A673 (cell line): Measurements from ENCODE around the gene PSD2. TPM values are rescaled to one million over a fixed set of nuclear protein-coding genes. Genes with fewer than 3 reads are reported as not detected.

ENCODE experiments used
- BruUV-seq: library from RNA; stranded (reverse); fragments of 400-500 nt; replicated peaks from 2 replicates; lab custom pipeline; 2021; lab: Mats Ljungman, UMichigan
- CTCF ChIA-PET: fragments of 300-600 bp; sonication (Branson Sonifier 250); formaldehyde crosslinking; loops from one replicate; lab custom pipeline; 2022; ENCODE audit warnings: antibody characterized with exemption; lab: Charles Lee
- POLR2A ChIA-PET: fragments of 300-600 bp; sonication (Branson Sonifier 250); formaldehyde crosslinking; loops from one replicate; lab custom pipeline; 2022; ENCODE audit warnings: antibody characterized with exemption; ENCODE audit not compliant: low non-redundant PET; lab: Charles Lee
- DNase-seq: peaks from one replicate; pipeline ENCODE4 v3.0.0-alpha.2; 2015; ENCODE audit warnings: low spot score
- H3K27ac ChIP-seq: fragments of 200-600 bp; sonication (generic); 2 replicates; pipeline ENCODE4 v1.5.1; 2016; ENCODE audit warnings: mixed run types, low read depth, mild to moderate bottlenecking, mixed read lengths, antibody characterized with exemption, low read length; ENCODE audit not compliant: poor library complexity, severe bottlenecking
- H3K27me3 ChIP-seq: fragments of 200-600 bp; sonication (generic); replicated peaks from 2 replicates; pipeline ENCODE4 v1.6.1; 2017; ENCODE audit warnings: mixed run types, low read depth, mild to moderate bottlenecking, mixed read lengths, antibody characterized with exemption, low read length; ENCODE audit not compliant: insufficient read depth, poor library complexity
- H3K36me3 ChIP-seq: fragments of 200-600 bp; sonication (generic); 2 replicates; pipeline ENCODE4 v1.6.1; 2016; ENCODE audit warnings: mixed run types, mild to moderate bottlenecking, mixed read lengths, antibody characterized with exemption, low read length; ENCODE audit not compliant: insufficient read depth, poor library complexity, severe bottlenecking
- H3K4me1 ChIP-seq: fragments of 200-600 bp; sonication (generic); 2 replicates; pipeline ENCODE4 v1.6.1; 2017; ENCODE audit warnings: mixed run types, mild to moderate bottlenecking, mixed read lengths, antibody characterized with exemption, low read length; ENCODE audit not compliant: insufficient read depth, poor library complexity, severe bottlenecking
- H3K4me3 ChIP-seq: fragments of 200-600 bp; sonication (generic); 2 replicates; pipeline ENCODE4 v1.5.1; 2016; ENCODE audit warnings: low read depth, mixed run types, mild to moderate bottlenecking, mixed read lengths, low read length; ENCODE audit not compliant: poor library complexity, severe bottlenecking
- H3K9me3 ChIP-seq: fragments of 200-600 bp; sonication (generic); 2 replicates; pipeline ENCODE4 v1.6.1; 2016; ENCODE audit warnings: mixed run types, low read depth, mild to moderate bottlenecking, mixed read lengths, antibody characterized with exemption, low read length; ENCODE audit not compliant: poor library complexity, severe bottlenecking
- EZH2 ChIP-seq: fragments of 200-600 bp; sonication (generic); IDR thresholded peaks from 2 replicates; pipeline ENCODE4 v1.6.1; 2017; ENCODE audit warnings: borderline replicate concordance, low read depth, mild to moderate bottlenecking, mixed read lengths, antibody characterized with exemption, low read length; ENCODE audit not compliant: poor library complexity, severe bottlenecking
- intact Hi-C: fragments of 100-400 bp; cut with micrococcal nuclease; formaldehyde crosslinking; loops from one replicate; pipeline ENCODE4 v1.10.0; 2022; ENCODE audit not compliant: unreplicated experiment
- total RNA-seq: library from RNA; stranded (reverse); gene quantifications from 2 replicates; pipeline ENCODE4 v1.2.3, GENCODE V29; 2021
- TF ChIP-seq, protein P1 (sequence below): fragments of 300-800, 200-600 bp; sonication (generic); conservative IDR thresholded peaks from 2 replicates; pipeline ENCODE4 v1.5.1; 2017; ENCODE audit warnings: low read depth, mild to moderate bottlenecking, antibody characterized with exemption, low read length, moderate library complexity, mixed read lengths

The PSD2 gene
- total RNA-seq, 1 experiment from 2014 or later = 0.26 TPM

DNA sequence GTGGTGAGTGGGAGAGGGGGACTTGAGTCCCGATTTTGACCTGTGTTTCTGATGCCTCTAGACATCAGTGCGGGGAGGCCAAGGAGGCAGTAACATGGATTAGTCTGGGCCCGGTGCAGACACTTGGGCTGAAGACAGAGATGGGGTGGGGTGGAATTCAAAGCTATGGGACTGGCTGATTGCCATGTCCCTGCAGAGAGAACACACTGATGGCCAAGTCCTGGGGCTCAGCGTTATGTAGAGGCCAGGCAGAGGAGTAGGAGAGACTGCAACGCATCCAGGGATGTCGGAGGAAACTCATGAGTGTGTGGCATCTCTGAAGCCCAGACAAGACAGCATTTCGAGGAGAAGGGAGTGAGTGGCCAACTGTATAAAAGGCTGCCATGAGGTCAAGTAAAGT is 30.1 kb downstream of the PSD2 start:
- no peaks in the 10 kb centered on the region for H3K36me3 ChIP-seq
- no peak overlapping the region for H3K4me3 ChIP-seq
- no peaks in the 10 kb centered on the region for H3K9me3 ChIP-seq
- H3K4me1 ChIP-seq = no peaks in the 10 kb centered on the region
- no peak overlapping the region for H3K27ac ChIP-seq
- intact Hi-C loops = no loop called here
- ChIA-PET CTCF (no interaction called here), POLR2A (no interaction called here)
- DNase-seq = no peak
- no peak for TF ChIP-seq EZH2
- TF ChIP-seq, protein P1, sequence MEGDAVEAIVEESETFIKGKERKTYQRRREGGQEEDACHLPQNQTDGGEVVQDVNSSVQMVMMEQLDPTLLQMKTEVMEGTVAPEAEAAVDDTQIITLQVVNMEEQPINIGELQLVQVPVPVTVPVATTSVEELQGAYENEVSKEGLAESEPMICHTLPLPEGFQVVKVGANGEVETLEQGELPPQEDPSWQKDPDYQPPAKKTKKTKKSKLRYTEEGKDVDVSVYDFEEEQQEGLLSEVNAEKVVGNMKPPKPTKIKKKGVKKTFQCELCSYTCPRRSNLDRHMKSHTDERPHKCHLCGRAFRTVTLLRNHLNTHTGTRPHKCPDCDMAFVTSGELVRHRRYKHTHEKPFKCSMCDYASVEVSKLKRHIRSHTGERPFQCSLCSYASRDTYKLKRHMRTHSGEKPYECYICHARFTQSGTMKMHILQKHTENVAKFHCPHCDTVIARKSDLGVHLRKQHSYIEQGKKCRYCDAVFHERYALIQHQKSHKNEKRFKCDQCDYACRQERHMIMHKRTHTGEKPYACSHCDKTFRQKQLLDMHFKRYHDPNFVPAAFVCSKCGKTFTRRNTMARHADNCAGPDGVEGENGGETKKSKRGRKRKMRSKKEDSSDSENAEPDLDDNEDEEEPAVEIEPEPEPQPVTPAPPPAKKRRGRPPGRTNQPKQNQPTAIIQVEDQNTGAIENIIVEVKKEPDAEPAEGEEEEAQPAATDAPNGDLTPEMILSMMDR = no peak
- no TSS peak for BruUV-seq
- no peaks in the 10 kb centered on the region for H3K27me3 ChIP-seq

DNA sequence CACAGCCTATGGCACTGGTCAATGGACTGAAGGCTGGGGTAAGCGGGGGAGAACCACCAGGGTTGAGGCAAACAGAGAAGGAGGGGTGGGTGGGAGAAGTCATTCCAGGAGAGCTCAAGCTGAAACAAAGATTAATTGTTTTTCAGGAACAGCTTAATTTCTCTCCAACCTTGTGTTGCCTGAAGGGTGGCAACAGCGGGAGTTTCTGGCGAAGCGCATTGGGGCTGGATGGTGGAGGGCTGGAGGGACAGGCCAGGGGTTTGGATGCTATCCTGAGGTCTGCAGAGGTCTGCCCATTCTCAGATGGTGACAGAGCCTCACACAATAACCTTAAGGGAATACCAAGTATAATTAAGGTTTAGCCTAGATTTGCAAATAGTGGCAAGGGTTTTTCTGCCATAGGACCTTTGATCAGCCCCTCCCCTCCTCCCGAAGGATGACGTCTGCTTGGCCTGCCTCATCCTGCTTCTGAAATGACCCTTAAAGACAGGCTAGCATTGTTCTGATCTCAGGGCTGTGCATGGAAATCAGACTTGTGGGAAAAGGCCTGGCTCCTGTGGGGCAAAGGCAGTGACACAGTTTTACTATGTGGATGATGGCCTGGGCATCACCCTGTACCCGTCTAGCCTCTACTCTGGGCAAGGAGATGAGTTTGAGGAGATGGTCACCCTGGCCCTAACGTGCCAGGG is 32.7 kb downstream of the PSD2 start:
- Histone ChIP-seq H3K4me1 (no peaks in the 10 kb centered on the region), H3K9me3 (no peaks in the 10 kb centered on the region), H3K27me3 (peaks cover 24% of the 10 kb centered on the region), H3K36me3 (no peaks in the 10 kb centered on the region), H3K4me3 (no peak overlapping the region), H3K27ac (no peak overlapping the region)
- intact Hi-C loops = no loop called here
- POLR2A ChIA-PET = no interaction called here
- no TSS peak for BruUV-seq
- no peak for TF ChIP-seq EZH2
- TF ChIP-seq, protein P1 = no peak
- no peak for DNase-seq
- CTCF ChIA-PET = no interaction called here

DNA sequence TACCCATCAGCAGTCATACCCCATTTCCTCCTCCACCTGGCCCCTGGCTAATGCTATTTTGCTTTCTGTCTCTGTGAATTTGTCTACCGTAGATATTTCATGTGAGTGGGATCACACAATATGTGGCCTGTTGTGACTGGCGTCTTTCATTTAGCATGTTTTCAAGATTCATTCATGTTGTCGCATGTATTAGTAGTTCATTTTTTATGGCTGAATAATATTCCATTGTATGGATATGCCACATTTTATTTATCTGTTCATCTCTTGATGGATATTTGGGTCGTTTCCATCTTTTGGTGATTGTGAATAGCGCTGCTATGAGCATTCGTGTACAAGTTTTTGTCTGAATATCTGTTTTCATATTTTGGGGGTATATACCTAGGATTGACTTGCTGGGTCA is 33.9 kb downstream of the PSD2 start:
- Histone ChIP-seq H3K4me1 (no peaks in the 10 kb centered on the region), H3K27me3 (peaks cover 27% of the 10 kb centered on the region), H3K27ac (no peak overlapping the region), H3K36me3 (no peaks in the 10 kb centered on the region), H3K9me3 (no peaks in the 10 kb centered on the region), H3K4me3 (no peak overlapping the region)
- CTCF ChIA-PET = no interaction called here
- no TSS peak for BruUV-seq
- no peak for TF ChIP-seq EZH2
- TF ChIP-seq, protein P1 = no peak
- intact Hi-C loops = no loop called here
- POLR2A ChIA-PET = no interaction called here
- DNase-seq = no peak
